Measurements from ENCODE around the gene KRTAP5-5.
"Not testable (repeated sequence)": the region's sequence is repeated elsewhere in the genome, so short reads cannot be mapped to it uniquely, and the experiment has no call there.

Gene KRTAP5-5

GRCh38 chr11:1629326-1630185, at the start of gene KRTAP5-5:
Gene KRTAP5-5 (plus strand): TSS chr11:1629775. CDS start chr11:1629841, 66 bp downstream.
- no peak for DNase-seq

GRCh38 chr11:1581976-1582375, 47.6 kb upstream of the KRTAP5-5 start:
- no peak for DNase-seq

GRCh38 chr11:1582909-1583308, 46.7 kb upstream of the KRTAP5-5 start:
- DNase-seq, result not testable (repeated sequence)

GRCh38 chr11:1584661-1585370, 44.8 kb upstream of the KRTAP5-5 start, which contains the start of gene KRTAP5-1:
Gene KRTAP5-1 (minus strand): TSS chr11:1585283. CDS start chr11:1585249, 34 bp downstream.
- DNase-seq, result not testable (repeated sequence)

GRCh38 chr11:1586699-1587098, 42.9 kb upstream of the KRTAP5-5 start:
- DNase-seq, result no peak

- not testable (repeated sequence) for DNase-seq
These were observed 40.2 kb upstream of the KRTAP5-5 start for GRCh38 chr11:1589191-1589963.

- DNase-seq, result no peak
These were observed 39.6 kb upstream of the KRTAP5-5 start for GRCh38 chr11:1589996-1590395.

- no peak for DNase-seq
These were observed 36.9 kb upstream of the KRTAP5-5 start for GRCh38 chr11:1592628-1593027.

- peak in 2 of 56 donors; percentile 23 to 29 for DNase-seq
These were observed 33.5 kb upstream of the KRTAP5-5 start for GRCh38 chr11:1595994-1596575.

GRCh38 chr11:1596576-1597121, 32.9 kb upstream of the KRTAP5-5 start:
- DNase-seq, result not testable (repeated sequence)

- DNase-seq, result peak in 2 of 56 donors; percentile 7 to 18
These were observed 32.1 kb upstream of the KRTAP5-5 start for GRCh38 chr11:1597331-1597993.

GRCh38 chr11:1597994-1598380, 31.6 kb upstream of the KRTAP5-5 start, which contains the start of gene KRTAP5-2:
Gene KRTAP5-2 (minus strand): TSS chr11:1598294. CDS start chr11:1598250, 44 bp downstream.
- no peak for DNase-seq

- DNase-seq, result not testable (repeated sequence)
These were observed 31.2 kb upstream of the KRTAP5-5 start for GRCh38 chr11:1598406-1598805.

- no peak for DNase-seq
These were observed 30.8 kb upstream of the KRTAP5-5 start for GRCh38 chr11:1598816-1599215.

- peak in 9 of 56 donors; percentile 10 to 37 (median 26) for DNase-seq
These were observed 28.9 kb upstream of the KRTAP5-5 start for GRCh38 chr11:1600626-1601025.

- DNase-seq, result not testable (repeated sequence)
These were observed 27.9 kb upstream of the KRTAP5-5 start for GRCh38 chr11:1601663-1602062.

- DNase-seq, result no peak
These were observed 25.9 kb upstream of the KRTAP5-5 start for GRCh38 chr11:1603629-1604028.

- DNase-seq, result no peak
These were observed 25.4 kb upstream of the KRTAP5-5 start for GRCh38 chr11:1604181-1604580.

GRCh38 chr11:1604711-1605110, 24.9 kb upstream of the KRTAP5-5 start:
- DNase-seq, result no peak

- DNase-seq, result not testable (repeated sequence)
These were observed 23.7 kb upstream of the KRTAP5-5 start for GRCh38 chr11:1605923-1606322.

All from nucleus accumbens (tissue), 56 donors.